ENCODE measurements around the gene PIGN.
A peak's percentile ranks its signal among the peaks of the same experiment; 100 is the strongest.

Gene PIGN

DNA sequence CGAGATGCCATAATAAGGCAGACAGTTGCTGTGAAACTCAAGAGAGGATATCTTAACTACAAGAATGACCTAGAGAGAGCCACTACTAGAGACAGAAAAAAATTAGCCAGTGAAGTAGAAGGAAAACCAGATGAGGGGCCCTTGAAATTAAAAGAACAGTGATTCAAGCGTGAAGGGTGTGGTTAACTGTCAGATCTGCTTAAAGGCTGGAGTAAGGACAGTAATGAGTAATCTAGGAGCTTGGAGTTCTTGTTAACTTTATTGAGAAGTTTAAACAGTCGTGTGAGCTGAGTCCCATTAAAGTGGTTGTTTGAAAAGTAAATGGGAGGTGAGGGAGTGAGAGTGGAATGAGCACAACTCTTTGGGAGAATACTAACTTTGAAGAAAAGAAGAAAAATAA is 21.3 kb downstream of the PIGN start:
- no peaks in the 10 kb centered on the region for H3K27me3 Mint-ChIP-seq (ENCODE audit: low read depth)
- H3K4me1 Mint-ChIP-seq (ENCODE audit: low read depth), result peaks cover 5% of the 10 kb centered on the region
- H3K27ac Mint-ChIP-seq, result no peak overlapping the region
- peaks cover 10% of the 10 kb centered on the region for H3K9me3 Mint-ChIP-seq
- H3K4me3 Mint-ChIP-seq, result no peak overlapping the region
- H3K36me3 Mint-ChIP-seq (ENCODE audit: low read depth), result peaks cover 13% of the 10 kb centered on the region
- no peak for DNase-seq (ENCODE audit: low spot score)

DNA sequence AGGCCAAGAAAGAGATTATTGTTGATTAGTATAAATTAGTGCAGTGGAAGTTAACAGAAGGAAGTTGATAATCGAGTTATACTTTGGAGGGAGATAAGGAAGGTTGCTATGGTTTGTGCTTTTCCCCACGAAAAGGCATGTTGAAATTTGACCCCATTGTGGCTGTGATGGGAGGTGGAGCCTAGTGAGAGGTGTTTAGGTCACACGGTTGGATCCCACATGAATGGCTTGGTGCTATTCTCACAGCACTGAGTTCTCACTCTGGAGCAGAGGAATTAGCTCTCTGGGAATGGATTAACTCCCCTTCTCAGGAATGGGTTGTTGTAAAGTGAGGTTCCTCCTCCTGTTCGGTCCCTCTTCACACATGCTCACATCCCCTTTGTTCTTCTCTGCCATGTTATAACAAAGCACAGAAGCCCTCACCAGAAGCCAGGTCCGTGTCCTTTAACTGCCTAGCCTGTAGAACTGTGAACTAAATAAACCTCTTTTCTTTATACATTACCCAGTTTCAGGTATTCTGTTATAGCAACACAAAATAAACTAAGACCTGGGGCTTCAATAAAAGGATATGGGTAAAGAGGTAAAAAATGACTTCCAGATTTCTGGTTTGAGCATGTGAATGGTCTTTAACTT is 21.9 kb downstream of the PIGN start:
- peaks cover 10% of the 10 kb centered on the region for H3K9me3 Mint-ChIP-seq
- no peaks in the 10 kb centered on the region for H3K27me3 Mint-ChIP-seq (ENCODE audit: low read depth)
- no peak for DNase-seq (ENCODE audit: low spot score)
- H3K36me3 Mint-ChIP-seq (ENCODE audit: low read depth), result peaks cover 13% of the 10 kb centered on the region
- H3K4me1 Mint-ChIP-seq (ENCODE audit: low read depth), result peaks cover 5% of the 10 kb centered on the region
- no peak overlapping the region for H3K4me3 Mint-ChIP-seq
- H3K27ac Mint-ChIP-seq, result no peak overlapping the region

DNA sequence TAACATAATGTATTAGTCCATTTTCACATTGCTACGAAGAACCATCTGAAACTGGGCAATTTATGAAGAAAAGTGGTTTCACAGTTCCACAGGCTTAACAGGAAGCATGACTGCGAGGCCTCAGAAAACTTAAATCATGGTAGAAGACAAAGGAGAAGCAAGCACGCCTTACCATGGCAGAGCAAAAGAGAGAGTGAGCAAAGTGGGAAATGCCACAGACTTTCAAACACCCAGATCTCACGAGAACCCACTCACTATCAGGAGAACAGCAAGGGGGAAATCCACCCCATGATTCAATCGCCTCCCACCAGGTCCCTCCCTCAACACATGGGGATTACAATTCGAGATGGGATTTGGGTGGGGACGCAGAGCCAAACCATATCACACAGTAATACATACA is 22.5 kb downstream of the PIGN start:
- no peaks in the 10 kb centered on the region for H3K27me3 Mint-ChIP-seq (ENCODE audit: low read depth)
- H3K9me3 Mint-ChIP-seq, result peaks cover 10% of the 10 kb centered on the region
- no peak overlapping the region for H3K4me3 Mint-ChIP-seq
- peaks cover 15% of the 10 kb centered on the region for H3K36me3 Mint-ChIP-seq (ENCODE audit: low read depth)
- H3K4me1 Mint-ChIP-seq (ENCODE audit: low read depth), result peaks cover 5% of the 10 kb centered on the region
- H3K27ac Mint-ChIP-seq, result no peak overlapping the region
- DNase-seq (ENCODE audit: low spot score), result no peak

DNA sequence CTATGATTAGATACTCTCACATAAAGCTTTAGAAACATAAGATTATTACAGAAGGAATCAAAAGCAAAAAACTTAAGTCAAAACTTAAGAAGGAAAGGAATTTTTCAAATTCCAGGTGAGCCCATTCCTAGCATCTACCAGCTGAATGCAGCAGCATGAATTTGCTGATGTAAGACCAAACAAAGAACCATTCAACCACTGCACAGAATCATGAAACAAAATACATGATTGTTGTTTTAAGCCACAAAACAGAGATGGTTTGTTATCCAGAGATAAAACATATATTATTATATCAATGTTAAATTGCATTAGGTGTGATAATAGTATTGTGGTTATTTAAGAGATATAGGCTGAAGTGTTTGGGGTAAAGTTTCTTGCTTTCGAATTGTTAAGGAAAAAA is 29.0 kb downstream of the PIGN start:
- no peaks in the 10 kb centered on the region for H3K4me1 Mint-ChIP-seq (ENCODE audit: low read depth)
- no peaks in the 10 kb centered on the region for H3K27me3 Mint-ChIP-seq (ENCODE audit: low read depth)
- no peaks in the 10 kb centered on the region for H3K9me3 Mint-ChIP-seq
- no peak overlapping the region for H3K27ac Mint-ChIP-seq
- no peak overlapping the region for H3K4me3 Mint-ChIP-seq
- peaks cover 5% of the 10 kb centered on the region for H3K36me3 Mint-ChIP-seq (ENCODE audit: low read depth)
- DNase-seq (ENCODE audit: low spot score), result no peak

DNA sequence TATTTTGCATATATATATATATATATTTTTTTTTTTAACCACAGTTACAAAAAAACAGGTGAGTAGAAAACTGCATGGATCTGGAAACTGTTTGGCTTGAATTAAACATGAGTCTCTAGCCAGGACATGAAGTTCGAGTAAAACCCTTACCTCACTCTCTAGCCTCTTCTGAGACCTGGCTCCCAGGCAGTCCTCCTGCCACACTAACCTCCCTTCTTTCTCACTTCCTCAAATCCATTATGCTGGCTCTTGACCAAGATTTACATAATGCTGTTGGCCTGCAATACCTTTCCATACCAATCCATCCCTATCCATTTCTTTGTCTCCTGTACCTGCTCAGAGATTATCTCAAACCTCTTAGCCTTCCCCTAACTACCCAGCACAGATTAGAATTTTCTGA is 34.0 kb downstream of the PIGN start:
- Mint-ChIP-seq H3K36me3 (ENCODE audit: low read depth) (peaks cover 2% of the 10 kb centered on the region), H3K4me1 (ENCODE audit: low read depth) (no peaks in the 10 kb centered on the region), H3K27me3 (ENCODE audit: low read depth) (no peaks in the 10 kb centered on the region), H3K9me3 (no peaks in the 10 kb centered on the region), H3K27ac (no peak overlapping the region), H3K4me3 (no peak overlapping the region)
- no peak for DNase-seq (ENCODE audit: low spot score)

DNA sequence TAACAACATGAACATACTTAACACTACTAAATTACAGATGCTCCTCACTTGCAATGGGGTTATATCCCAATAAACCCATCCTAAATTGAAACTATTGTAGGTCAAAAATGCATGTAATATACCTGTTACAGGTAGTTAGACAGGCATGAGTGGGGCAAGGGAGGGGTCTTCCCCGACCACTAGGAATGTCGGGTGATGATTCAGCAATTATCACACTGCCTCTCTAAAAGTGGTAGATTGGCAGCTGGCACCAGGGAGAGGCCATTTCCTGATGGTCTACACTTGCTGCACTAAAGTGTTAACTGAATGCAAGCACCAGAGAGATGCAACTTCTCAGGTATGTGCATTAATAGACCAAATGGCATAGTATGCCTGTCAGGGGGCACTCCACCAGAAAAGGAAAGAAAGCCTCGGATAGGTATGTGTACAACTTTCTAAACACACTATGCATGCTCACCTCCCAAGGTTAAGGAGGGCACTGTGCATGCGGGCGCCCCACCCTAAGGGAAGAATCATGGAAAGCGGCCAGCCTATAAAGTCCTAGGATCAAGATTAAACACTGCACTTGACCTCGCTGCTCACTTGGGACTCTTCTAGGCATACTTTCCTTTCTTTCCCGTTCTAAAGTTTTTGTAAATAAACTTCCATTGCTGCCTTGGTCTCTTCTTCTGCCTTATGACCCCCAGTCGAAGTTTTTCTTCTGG is 35.6 kb downstream of the PIGN start:
- no peak for DNase-seq (ENCODE audit: low spot score)
- Mint-ChIP-seq H3K27me3 (ENCODE audit: low read depth) (no peaks in the 10 kb centered on the region), H3K27ac (no peak overlapping the region), H3K4me3 (no peak overlapping the region), H3K4me1 (ENCODE audit: low read depth) (no peaks in the 10 kb centered on the region), H3K9me3 (no peaks in the 10 kb centered on the region), H3K36me3 (ENCODE audit: low read depth) (peaks cover 2% of the 10 kb centered on the region)

DNA sequence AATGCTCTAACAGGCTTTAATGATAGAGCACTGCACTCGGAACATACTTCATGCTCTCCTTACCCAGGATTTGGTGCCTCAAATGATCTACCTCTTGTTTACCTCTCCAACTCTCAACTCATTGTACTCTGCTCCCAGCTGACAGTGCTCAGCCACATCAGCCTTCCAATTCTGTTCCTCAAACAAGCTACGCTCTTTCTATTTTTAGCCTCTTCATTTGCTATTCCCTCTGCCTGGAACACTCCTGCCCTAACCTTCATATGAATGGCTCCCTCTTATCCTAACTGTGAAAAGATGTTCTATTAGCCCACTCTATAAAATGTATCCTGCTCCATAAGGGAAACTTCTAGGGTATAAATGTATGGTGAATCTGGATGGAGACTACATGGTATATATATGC is 42.5 kb downstream of the PIGN start:
- Mint-ChIP-seq H3K4me3 (no peak overlapping the region), H3K36me3 (ENCODE audit: low read depth) (peaks cover 6% of the 10 kb centered on the region), H3K4me1 (ENCODE audit: low read depth) (no peaks in the 10 kb centered on the region), H3K27me3 (ENCODE audit: low read depth) (no peaks in the 10 kb centered on the region), H3K9me3 (no peaks in the 10 kb centered on the region), H3K27ac (no peak overlapping the region)
- no peak for DNase-seq (ENCODE audit: low spot score)

DNA sequence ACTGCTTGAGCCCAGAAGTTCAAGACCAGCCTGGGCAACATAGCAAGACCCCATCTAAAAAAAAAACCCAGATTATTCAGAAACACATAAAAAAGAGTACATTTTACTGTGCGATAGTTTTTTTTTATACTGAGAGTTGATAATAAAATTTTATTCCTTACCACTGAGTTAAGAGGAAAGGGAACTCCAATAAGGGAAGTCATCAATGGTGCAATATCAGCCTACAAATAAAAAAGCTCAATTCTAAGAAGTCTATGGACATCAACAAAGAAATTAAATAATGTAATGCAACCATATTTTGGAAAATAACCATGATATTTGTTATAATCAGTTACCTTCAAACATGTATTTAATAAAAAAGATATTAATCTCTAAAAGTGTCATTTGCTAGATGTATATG is 46.6 kb downstream of the PIGN start:
- Mint-ChIP-seq H3K4me1 (ENCODE audit: low read depth) (no peaks in the 10 kb centered on the region), H3K27ac (no peak overlapping the region), H3K27me3 (ENCODE audit: low read depth) (no peaks in the 10 kb centered on the region), H3K4me3 (no peak overlapping the region), H3K9me3 (no peaks in the 10 kb centered on the region), H3K36me3 (ENCODE audit: low read depth) (peaks cover 9% of the 10 kb centered on the region)
- no peak for DNase-seq (ENCODE audit: low spot score)

DNA sequence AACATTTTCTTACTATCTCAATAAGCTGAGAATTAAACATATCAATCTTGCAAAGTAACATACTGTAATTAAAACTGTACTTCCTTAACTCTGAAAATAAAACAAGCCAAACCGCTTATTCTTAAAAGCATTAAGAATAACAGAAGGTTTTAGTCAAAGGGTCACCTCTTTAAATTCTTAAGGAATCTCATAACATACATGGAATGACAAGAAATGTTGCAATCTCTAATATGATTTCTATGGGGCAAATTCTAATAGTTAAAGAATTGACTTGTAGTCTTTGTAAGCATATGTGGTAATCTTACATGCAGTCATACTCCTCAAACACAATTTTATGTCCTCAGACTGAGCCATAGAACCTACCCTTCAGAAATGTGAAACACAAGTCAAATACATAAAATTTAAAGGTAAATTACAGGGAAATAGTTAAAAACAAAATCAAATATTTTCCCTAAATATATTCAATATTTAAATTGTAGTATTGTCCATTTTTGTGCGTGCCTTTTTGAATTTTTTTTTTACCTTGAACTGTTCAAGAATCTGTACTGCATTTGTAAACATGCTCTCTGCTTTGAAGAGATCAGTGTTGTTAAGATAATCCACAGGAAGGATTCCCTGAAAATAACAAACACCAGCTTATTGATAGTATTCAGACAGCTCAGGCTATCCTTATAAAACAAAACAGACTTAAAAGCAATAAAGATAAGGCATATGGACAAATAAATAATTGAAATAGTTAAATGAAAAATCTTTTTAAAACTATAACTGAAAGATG is 48.2 kb downstream of the PIGN start:
- no peak overlapping the region for H3K4me3 Mint-ChIP-seq
- no peaks in the 10 kb centered on the region for H3K9me3 Mint-ChIP-seq
- no peak for DNase-seq (ENCODE audit: low spot score)
- no peak overlapping the region for H3K27ac Mint-ChIP-seq
- H3K36me3 Mint-ChIP-seq (ENCODE audit: low read depth), result peaks cover 4% of the 10 kb centered on the region
- no peaks in the 10 kb centered on the region for H3K27me3 Mint-ChIP-seq (ENCODE audit: low read depth)
- H3K4me1 Mint-ChIP-seq (ENCODE audit: low read depth), result no peaks in the 10 kb centered on the region

DNA sequence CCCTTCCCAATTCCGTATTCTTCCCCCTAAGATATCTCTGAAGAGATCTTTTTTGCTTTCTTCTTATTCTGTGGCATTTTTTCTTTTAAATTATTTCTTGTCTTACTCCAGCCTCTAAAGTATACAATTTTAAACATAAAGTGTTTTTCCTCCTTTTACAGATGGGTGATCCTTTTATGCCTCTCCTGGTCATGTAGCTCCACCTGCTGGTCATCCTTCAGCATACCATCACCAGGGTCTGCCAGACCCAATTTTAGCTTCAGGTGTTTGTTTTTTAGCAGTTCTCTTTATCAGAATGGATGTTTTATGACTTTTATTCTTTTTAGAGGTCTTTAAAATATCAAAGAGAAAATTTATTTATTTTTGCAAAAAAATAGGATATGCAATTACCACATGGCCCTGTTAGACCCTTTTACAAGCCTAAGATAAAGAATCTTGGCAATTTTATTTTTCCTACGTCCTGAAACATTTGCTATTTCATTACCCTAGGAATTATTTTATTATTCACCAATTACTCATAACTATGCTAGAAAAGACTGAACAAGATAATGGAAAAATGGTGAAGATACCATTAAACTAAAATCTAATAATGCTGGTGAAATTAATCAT is 55.5 kb downstream of the PIGN start:
- Mint-ChIP-seq H3K36me3 (ENCODE audit: low read depth) (no peaks in the 10 kb centered on the region), H3K27me3 (ENCODE audit: low read depth) (no peaks in the 10 kb centered on the region), H3K27ac (no peak overlapping the region), H3K4me1 (ENCODE audit: low read depth) (peaks cover 4% of the 10 kb centered on the region), H3K9me3 (no peaks in the 10 kb centered on the region), H3K4me3 (no peak overlapping the region)
- DNase-seq (ENCODE audit: low spot score), result peak; percentile 19

DNA sequence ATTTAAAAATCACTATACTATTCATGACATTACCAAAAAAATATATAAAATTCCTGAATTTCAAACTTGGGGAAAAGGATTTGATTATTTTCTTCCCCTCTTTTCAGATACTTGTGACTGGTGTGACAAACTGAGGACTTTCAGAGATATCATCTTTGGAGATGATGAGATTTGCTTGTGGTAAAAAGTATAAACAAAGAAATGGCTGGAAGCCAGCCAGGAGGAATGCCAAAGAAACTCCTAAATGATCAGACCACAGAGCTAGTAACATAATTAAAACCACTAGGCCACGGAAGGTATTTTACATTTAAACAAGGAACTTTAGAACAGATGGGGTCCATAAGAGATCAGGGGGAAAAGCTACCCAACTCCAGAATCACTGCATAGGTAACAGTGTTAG is 58.7 kb downstream of the PIGN start:
- H3K27ac Mint-ChIP-seq, result no peak overlapping the region

DNA sequence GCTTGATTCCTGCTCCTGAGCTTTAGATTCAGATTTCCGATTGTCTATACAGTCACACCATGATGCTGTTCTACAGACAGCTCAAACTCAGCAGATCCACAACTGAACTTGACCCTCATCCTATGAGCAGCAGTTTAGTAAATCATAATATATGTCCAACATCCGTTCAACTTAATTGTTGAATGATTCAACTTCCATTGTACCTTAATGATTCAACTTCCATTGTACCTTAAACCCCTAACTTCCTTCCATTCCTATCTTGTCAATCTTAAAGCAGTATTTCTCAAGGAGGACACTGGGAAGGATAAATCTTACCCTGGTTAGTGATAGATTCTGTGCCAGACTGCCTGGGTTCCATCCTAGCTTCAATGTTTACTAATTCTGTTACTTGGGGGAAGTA is 60.1 kb downstream of the PIGN start:
- Mint-ChIP-seq H3K4me3 (no peak overlapping the region), H3K36me3 (ENCODE audit: low read depth) (no peaks in the 10 kb centered on the region), H3K27ac (no peak overlapping the region), H3K4me1 (ENCODE audit: low read depth) (peaks cover 4% of the 10 kb centered on the region), H3K9me3 (no peaks in the 10 kb centered on the region), H3K27me3 (ENCODE audit: low read depth) (no peaks in the 10 kb centered on the region)
- DNase-seq (ENCODE audit: low spot score), result no peak

More for the DNA sequence above, 58.7 kb downstream of the PIGN start:
- DNase-seq (ENCODE audit: low spot score), result no peak
- no peak overlapping the region for H3K4me3 Mint-ChIP-seq
- no peaks in the 10 kb centered on the region for H3K36me3 Mint-ChIP-seq (ENCODE audit: low read depth)
- H3K27me3 Mint-ChIP-seq (ENCODE audit: low read depth), result no peaks in the 10 kb centered on the region
- no peaks in the 10 kb centered on the region for H3K9me3 Mint-ChIP-seq
- peaks cover 4% of the 10 kb centered on the region for H3K4me1 Mint-ChIP-seq (ENCODE audit: low read depth)

DNA sequence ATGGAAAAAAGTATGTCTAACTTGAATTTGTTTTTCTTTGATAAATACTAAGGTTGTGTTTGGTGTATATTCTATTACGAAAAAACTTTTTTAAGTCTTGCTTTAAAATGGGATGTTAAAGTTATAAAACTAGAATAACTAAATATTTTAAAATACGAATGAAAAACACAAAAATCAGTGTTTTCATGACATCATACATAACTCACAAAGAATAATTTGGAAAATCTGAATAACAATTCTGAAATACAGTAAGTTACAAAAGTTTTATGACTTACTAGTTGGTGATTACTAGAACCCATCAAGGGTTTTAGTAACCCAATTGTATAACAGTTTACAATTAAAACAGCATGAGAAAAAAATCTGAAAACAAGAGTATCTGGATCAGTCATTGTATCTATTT is 61.2 kb downstream of the PIGN start:
- H3K27ac Mint-ChIP-seq, result no peak overlapping the region
- no peak for DNase-seq (ENCODE audit: low spot score)
- peaks cover 4% of the 10 kb centered on the region for H3K4me1 Mint-ChIP-seq (ENCODE audit: low read depth)
- no peak overlapping the region for H3K4me3 Mint-ChIP-seq
- no peaks in the 10 kb centered on the region for H3K9me3 Mint-ChIP-seq
- H3K36me3 Mint-ChIP-seq (ENCODE audit: low read depth), result no peaks in the 10 kb centered on the region
- no peaks in the 10 kb centered on the region for H3K27me3 Mint-ChIP-seq (ENCODE audit: low read depth)

DNA sequence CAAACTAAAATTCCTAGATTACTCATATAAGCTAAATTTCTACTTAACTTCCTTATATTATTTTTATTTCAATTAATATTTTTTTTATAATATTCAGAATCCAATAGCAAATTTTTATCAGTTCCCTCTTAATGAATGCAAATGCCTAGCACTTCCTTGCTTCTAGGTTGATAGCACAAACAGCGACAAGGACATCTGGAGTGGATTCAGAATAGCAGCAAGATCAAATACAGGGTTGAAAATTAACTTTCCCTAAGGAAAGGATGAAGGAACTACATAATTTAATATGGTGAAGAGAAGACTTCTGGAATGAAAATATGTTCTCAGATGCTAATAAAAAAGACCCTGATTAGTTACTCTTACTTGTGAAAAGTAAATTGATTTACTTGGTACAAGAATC is 64.5 kb downstream of the PIGN start:
- DNase-seq (ENCODE audit: low spot score), result no peak
- peaks cover 4% of the 10 kb centered on the region for H3K9me3 Mint-ChIP-seq
- peaks cover 4% of the 10 kb centered on the region for H3K4me1 Mint-ChIP-seq (ENCODE audit: low read depth)
- H3K27me3 Mint-ChIP-seq (ENCODE audit: low read depth), result no peaks in the 10 kb centered on the region
- peaks cover 6% of the 10 kb centered on the region for H3K36me3 Mint-ChIP-seq (ENCODE audit: low read depth)
- no peak overlapping the region for H3K4me3 Mint-ChIP-seq
- no peak overlapping the region for H3K27ac Mint-ChIP-seq
